ENCODE data around the gene SLC45A3.

- no peak for TF ChIP-seq CTCF (conservative IDR thresholded peaks at IDR 0.05)
- no peak for TF ChIP-seq ZFX (IDR thresholded peaks at IDR 0.05)
Observed at GRCh38 chr1:205681364-205681763, 1.1 kb upstream of the SLC45A3 start.

Measured in C4-2B (cell line).